NT2/D1 (cell line): ENCODE data around the gene PAWR.

ENCODE experiments used
- YY1 ChIP-seq: IDR thresholded peaks from 2 replicates; pipeline ENCODE4 v1.6.1; 2011; ENCODE audit not compliant: insufficient read length, insufficient read depth
- ZNF274 ChIP-seq: IDR thresholded peaks from 2 replicates; pipeline ENCODE4 v1.6.1; 2011; ENCODE audit warnings: mild to moderate bottlenecking, low read depth, low read length

DNA sequence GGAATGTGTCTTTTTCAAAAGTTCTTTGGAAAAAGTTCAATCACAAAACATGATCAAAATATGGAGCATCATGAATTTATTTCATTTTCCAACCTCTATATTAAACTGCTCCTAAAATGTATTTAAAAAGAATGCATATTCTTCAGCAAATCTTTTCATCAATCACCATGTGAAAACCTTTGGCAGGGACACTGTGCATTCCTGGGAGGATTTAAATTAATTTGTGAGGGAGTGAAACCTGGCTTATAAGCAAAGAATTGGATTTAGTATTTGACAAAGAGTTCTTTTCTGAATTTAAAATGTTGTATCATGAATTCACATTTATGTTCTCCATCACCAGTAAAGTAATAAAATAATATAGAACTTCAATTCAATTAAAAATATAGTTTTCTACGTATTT lies 38.2 kb downstream of the PAWR start:
- TF ChIP-seq ZNF274 (no peak), YY1 (no peak)
